ENCODE data around the gene TFR2.
A peak's percentile ranks its signal among the peaks of the same experiment; 100 is the strongest.

Gene TFR2

GRCh38 chr7:100598425-100598824, 42.9 kb downstream of the TFR2 start:
- no peak overlapping the region for H3K27ac ChIP-seq
- TF ChIP-seq ZFX (IDR thresholded peaks at IDR 0.05; ENCODE audit: borderline replicate concordance), result no peak
- TF ChIP-seq, protein P1, sequence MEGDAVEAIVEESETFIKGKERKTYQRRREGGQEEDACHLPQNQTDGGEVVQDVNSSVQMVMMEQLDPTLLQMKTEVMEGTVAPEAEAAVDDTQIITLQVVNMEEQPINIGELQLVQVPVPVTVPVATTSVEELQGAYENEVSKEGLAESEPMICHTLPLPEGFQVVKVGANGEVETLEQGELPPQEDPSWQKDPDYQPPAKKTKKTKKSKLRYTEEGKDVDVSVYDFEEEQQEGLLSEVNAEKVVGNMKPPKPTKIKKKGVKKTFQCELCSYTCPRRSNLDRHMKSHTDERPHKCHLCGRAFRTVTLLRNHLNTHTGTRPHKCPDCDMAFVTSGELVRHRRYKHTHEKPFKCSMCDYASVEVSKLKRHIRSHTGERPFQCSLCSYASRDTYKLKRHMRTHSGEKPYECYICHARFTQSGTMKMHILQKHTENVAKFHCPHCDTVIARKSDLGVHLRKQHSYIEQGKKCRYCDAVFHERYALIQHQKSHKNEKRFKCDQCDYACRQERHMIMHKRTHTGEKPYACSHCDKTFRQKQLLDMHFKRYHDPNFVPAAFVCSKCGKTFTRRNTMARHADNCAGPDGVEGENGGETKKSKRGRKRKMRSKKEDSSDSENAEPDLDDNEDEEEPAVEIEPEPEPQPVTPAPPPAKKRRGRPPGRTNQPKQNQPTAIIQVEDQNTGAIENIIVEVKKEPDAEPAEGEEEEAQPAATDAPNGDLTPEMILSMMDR (IDR thresholded peaks at IDR 0.05), result no peak

- no peak for TF ChIP-seq ZFX (IDR thresholded peaks at IDR 0.05; ENCODE audit: borderline replicate concordance)
- TF ChIP-seq, protein P1 (IDR thresholded peaks at IDR 0.05), result no peak
- no peak overlapping the region for H3K27ac ChIP-seq
These were observed 46.2 kb downstream of the TFR2 start for GRCh38 chr7:100595188-100595587.

DNA sequence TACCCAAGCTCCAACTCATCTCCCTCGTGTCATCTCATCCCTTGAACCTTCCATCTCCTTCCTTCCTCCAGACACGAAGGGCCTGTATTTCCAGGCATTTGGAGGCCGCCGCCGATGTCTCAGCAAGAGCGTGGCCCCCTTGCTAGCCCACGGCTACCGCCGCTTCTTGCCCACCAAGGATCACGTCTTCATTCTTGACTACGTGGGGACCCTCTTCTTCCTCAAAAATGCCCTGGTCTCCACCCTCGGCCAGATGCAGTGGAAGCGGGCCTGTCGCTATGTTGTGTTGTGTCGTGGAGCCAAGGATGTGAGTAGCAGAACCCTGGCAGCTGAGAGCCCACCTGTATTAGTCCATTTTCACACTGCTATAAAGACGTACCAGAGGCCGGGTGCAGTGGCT, 49.8 kb downstream of the TFR2 start:
- H3K27ac ChIP-seq, result no peak overlapping the region
- TF ChIP-seq, protein P1 (IDR thresholded peaks at IDR 0.05), result no peak
- TF ChIP-seq ZFX (IDR thresholded peaks at IDR 0.05; ENCODE audit: borderline replicate concordance), result no peak

DNA sequence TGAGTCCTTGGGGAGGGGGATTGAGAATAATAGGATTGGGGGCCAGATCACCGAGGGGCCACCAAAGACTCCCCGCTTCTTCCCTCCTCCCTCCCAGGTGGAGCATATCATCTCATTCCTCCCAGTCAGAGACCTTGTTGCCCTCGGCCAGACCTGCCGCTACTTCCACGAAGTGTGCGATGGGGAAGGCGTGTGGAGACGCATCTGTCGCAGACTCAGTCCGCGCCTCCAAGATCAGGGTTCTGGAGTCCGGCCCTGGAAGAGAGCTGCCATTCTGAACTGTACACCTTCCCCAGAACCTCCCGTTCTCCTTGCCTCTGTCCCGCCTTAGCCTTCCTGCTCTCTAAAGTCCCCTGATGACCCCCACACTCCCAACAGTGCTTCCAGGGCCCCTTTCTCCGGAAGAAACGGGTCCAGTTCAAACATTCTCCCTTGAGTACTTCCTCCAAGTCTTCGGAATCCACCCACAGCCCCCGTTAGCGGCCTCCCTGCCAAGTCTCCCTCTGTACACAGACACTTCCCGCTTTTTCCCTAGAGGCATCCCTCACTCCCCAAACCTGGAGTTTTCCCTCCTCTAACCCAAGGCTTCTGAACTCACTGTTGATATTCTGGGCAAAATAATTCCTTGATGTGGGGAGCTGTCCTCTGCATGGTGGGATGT, 51.1 kb downstream of the TFR2 start:
- TF ChIP-seq ZFX (IDR thresholded peaks at IDR 0.05; ENCODE audit: borderline replicate concordance), result no peak
- TF ChIP-seq, protein P1 (IDR thresholded peaks at IDR 0.05), result no peak
- H3K27ac ChIP-seq, result no peak overlapping the region

DNA sequence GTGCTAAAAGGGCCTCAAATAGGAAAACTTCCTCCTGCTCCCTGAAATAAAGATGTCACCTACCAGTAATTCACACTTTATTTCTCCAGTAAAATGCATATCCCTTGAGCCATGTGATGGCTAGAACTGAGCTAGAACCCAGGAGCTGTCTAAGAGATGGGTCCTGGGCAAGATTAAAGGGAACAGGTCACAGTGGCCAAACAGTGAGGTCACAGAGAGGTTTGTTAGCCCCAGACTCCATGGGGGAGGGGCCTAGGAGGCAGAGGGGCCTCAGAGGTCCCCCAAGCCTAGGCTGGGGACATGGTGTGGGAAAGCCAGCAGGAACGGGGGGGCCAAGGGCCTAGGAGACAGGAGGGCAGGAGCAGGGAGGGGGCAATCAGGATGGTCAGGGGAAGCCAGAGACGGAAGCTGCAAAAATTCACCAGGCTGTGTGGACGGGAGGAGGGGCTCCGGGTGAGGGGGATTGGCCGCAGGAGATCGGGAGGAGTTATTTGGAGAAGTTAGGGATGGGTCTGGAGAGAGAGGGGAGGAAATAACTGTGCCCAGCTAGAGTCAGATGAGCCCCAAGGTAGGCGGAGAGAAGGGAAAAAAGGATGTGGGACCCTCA, 51.9 kb downstream of the TFR2 start:
- TF ChIP-seq, protein P1 (IDR thresholded peaks at IDR 0.05), result no peak
- TF ChIP-seq ZFX (IDR thresholded peaks at IDR 0.05; ENCODE audit: borderline replicate concordance), result no peak
- no peak overlapping the region for H3K27ac ChIP-seq

DNA sequence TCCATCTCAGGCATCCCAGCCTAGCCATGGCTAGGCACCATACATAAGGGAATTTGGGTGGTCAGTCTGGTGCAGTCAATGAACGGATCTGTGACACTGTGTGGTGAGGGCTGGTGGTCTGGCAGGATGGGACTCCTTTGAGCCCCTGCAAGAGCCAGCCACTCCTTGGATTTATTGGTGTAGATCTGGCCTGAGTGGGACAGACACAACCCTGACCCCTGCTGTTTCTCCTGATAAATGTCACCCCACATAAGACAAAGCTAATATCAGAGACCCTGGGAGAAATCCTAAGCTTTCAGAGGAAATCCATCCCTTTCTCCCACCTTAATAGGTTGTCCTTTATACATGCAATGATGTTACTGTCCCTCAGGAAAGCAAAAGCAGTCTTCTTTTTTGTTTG, 52.9 kb downstream of the TFR2 start:
- TF ChIP-seq, protein P1 (IDR thresholded peaks at IDR 0.05), result peak; percentile 53
- no peak for TF ChIP-seq ZFX (IDR thresholded peaks at IDR 0.05; ENCODE audit: borderline replicate concordance)
- no peak overlapping the region for H3K27ac ChIP-seq

DNA sequence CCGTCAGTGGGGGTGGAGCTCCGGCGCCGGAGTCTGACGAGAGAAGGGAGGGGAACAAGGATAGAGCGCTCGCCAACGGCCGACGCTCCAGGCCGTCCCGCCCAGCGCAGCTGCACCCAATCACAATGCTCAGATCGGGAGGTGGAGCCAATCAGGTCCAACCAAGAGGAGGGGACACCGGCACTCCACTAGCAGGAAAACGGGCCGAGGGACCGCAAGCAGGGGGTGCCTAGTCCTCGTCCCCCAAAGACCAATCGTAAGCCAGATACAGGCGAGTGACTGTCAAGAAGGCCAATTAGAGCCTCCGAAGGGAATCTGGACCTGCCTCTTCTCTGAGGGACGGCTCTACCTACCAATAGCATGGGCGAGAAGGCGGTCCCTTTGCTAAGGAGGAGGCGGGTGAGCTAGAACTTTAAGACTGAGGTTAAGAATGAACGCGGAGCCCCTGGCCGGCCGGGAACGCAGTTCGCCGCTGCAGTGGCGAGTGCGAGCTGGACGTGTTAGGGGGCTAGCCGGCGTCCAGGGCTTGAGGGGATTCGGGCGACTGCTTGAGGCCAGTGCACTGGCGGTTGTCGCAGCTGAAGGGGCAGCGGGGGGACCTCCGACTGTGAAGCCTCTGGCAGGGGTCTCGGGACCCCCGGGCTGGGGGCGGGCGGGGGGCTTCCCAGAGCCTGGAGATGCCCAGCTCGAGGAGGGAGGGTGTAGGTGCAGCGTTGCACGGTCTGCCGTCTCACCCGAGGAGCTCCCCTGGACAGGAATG, 54.9 kb downstream of the TFR2 start, which contains the start of gene FBXO24:
TSS of gene FBXO24 (plus strand) at position 63 of the 760 bp plus-strand sequence. CDS start at position 361, 298 bp downstream.
- H3K27ac ChIP-seq, result peak within 1 kb of the TSS; percentile 100
- TF ChIP-seq ZFX (IDR thresholded peaks at IDR 0.05; ENCODE audit: borderline replicate concordance), result no peak
- TF ChIP-seq, protein P1 (IDR thresholded peaks at IDR 0.05), result no peak

All from 22Rv1 (cell line).